RWPE1 (cell line): ENCODE data around the gene PLXND1.

ENCODE experiments used
- CTCF ChIA-PET: fragments of 350-600 bp; sonication (Branson Sonifier 250); formaldehyde crosslinking; extraction: SDS; loops from one replicate; lab custom pipeline; 2021; lab: Yijun Ruan, JAX
- POLR2A ChIA-PET: fragments of 400-600 bp; formaldehyde crosslinking; extraction: SDS; loops from one replicate; lab custom pipeline; 2020; ENCODE audit warnings: antibody characterized with exemption; ENCODE audit not compliant: low non-redundant PET; lab: Yijun Ruan, JAX
- DNase-seq: peaks from one replicate; pipeline ENCODE4 v3.0.0; 2012; ENCODE audit warnings: low spot score
- H3K27ac ChIP-seq: fragments of 450-650 bp; 2 replicates; pipeline ENCODE4 v1.5.1; 2017
- CTCF ChIP-seq: fragments of 450-650 bp; conservative IDR thresholded peaks from 2 replicates; pipeline ENCODE4 v1.5.1; 2017; ENCODE audit warnings: low read depth, mild to moderate bottlenecking

Gene PLXND1

GRCh38 chr3:129624347-129625071 is 18.0 kb upstream of the PLXND1 start:
- peak overlapping the region; percentile 99 for H3K27ac ChIP-seq
- DNase-seq: no peak
- CTCF ChIA-PET: no interaction called here
- POLR2A ChIA-PET: interaction anchor here (0.6 kb wide), 1 partner anchor 159 kb away, joined by 3 read pairs; no protein-coding TSS in a partner anchor
- no peak for TF ChIP-seq CTCF

- ChIA-PET POLR2A (no interaction called here), CTCF (no interaction called here)
- no peak for TF ChIP-seq CTCF
- no peak for DNase-seq
- peak overlapping the region; percentile 99; the same call in 1 of the 2 replicates for H3K27ac ChIP-seq
These were observed 17.1 kb upstream of the PLXND1 start for GRCh38 chr3:129623447-129624118.

- DNase-seq: no peak
- ChIA-PET CTCF (interaction anchor here (0.9 kb wide), 1 partner anchor 206 kb away, joined by 3 read pairs; no protein-coding TSS in a partner anchor), POLR2A (no interaction called here)
- no peak overlapping the region for H3K27ac ChIP-seq
- no peak for TF ChIP-seq CTCF
These were observed 16.5 kb upstream of the PLXND1 start for GRCh38 chr3:129622933-129623332.

GRCh38 chr3:129622226-129622874 is 15.9 kb upstream of the PLXND1 start:
- ChIA-PET CTCF (interaction anchor here (0.9 kb wide), 1 partner anchor 207 kb away, joined by 3 read pairs; no protein-coding TSS in a partner anchor), POLR2A (interaction anchor here (0.6 kb wide), 1 partner anchor 15 kb away, joined by 3 read pairs; no protein-coding TSS in a partner anchor)
- no peak for DNase-seq
- peak overlapping the region; percentile 7; the same call in 1 of the 2 replicates for H3K27ac ChIP-seq
- no peak for TF ChIP-seq CTCF

GRCh38 chr3:129621626-129622225 is 15.2 kb upstream of the PLXND1 start:
- POLR2A ChIA-PET: no interaction called here
- peak overlapping the region; percentile 7; the same call in 1 of the 2 replicates for H3K27ac ChIP-seq
- DNase-seq: no peak
- CTCF ChIA-PET: interaction anchor here (0.9 kb wide), 1 partner anchor 207 kb away, joined by 3 read pairs; no protein-coding TSS in a partner anchor
- TF ChIP-seq CTCF: no peak
